ENCODE results near the gene SLC9A3.
"Not testable (repeated sequence)": the region's sequence is repeated elsewhere in the genome, so short reads cannot be mapped to it uniquely, and the experiment has no call there.

Gene SLC9A3

GRCh38 chr5:510521-510920, 13.7 kb downstream of the SLC9A3 start:
- TF ChIP-seq CTCF (IDR thresholded peaks at IDR 0.05; ENCODE audit: insufficient read depth, low read length, poor library complexity, severe bottlenecking), result no peak
- no peaks in the 10 kb centered on the region for H3K36me3 ChIP-seq (ENCODE audit: control insufficient read depth, insufficient read depth, low read length)
- no peak for DNase-seq (ENCODE audit: extremely low read depth, insufficient read length)
- H3K27me3 ChIP-seq (replicated peaks; ENCODE audit: control insufficient read depth, insufficient read depth, low read length), result no peaks in the 10 kb centered on the region
- H3K4me3 ChIP-seq (replicated peaks; ENCODE audit: low read depth, low read length), result no peak overlapping the region

GRCh38 chr5:509611-510185, 14.6 kb downstream of the SLC9A3 start:
- no peak for DNase-seq (ENCODE audit: extremely low read depth, insufficient read length)
- no peak for TF ChIP-seq CTCF (IDR thresholded peaks at IDR 0.05; ENCODE audit: insufficient read depth, low read length, poor library complexity, severe bottlenecking)
- Histone ChIP-seq H3K36me3 (ENCODE audit: control insufficient read depth, insufficient read depth, low read length) (no peaks in the 10 kb centered on the region), H3K4me3 (replicated peaks; ENCODE audit: low read depth, low read length) (no peak overlapping the region), H3K27me3 (replicated peaks; ENCODE audit: control insufficient read depth, insufficient read depth, low read length) (no peaks in the 10 kb centered on the region)

GRCh38 chr5:507986-508575, 16.2 kb downstream of the SLC9A3 start:
- not testable (repeated sequence) for H3K27me3 ChIP-seq (replicated peaks; ENCODE audit: control insufficient read depth, insufficient read depth, low read length); H3K4me3 ChIP-seq (replicated peaks; ENCODE audit: low read depth, low read length); DNase-seq (ENCODE audit: extremely low read depth, insufficient read length); H3K36me3 ChIP-seq (ENCODE audit: control insufficient read depth, insufficient read depth, low read length)

- Histone ChIP-seq H3K27me3 (replicated peaks; ENCODE audit: control insufficient read depth, insufficient read depth, low read length) (no peaks in the 10 kb centered on the region; the same call in 1 of the 2 replicates), H3K36me3 (ENCODE audit: control insufficient read depth, insufficient read depth, low read length) (no peaks in the 10 kb centered on the region), H3K4me3 (replicated peaks; ENCODE audit: low read depth, low read length) (no peak overlapping the region)
- DNase-seq (ENCODE audit: extremely low read depth, insufficient read length), result no peak
- TF ChIP-seq CTCF (IDR thresholded peaks at IDR 0.05; ENCODE audit: insufficient read depth, low read length, poor library complexity, severe bottlenecking), result no peak
Observed at GRCh38 chr5:505951-506525, 18.2 kb downstream of the SLC9A3 start.

GRCh38 chr5:504326-505154, 19.7 kb downstream of the SLC9A3 start:
- TF ChIP-seq CTCF (IDR thresholded peaks at IDR 0.05; ENCODE audit: insufficient read depth, low read length, poor library complexity, severe bottlenecking), result no peak
- Histone ChIP-seq H3K27me3 (replicated peaks; ENCODE audit: control insufficient read depth, insufficient read depth, low read length) (no peaks in the 10 kb centered on the region; the same call in 1 of the 2 replicates), H3K36me3 (ENCODE audit: control insufficient read depth, insufficient read depth, low read length) (no peaks in the 10 kb centered on the region), H3K4me3 (replicated peaks; ENCODE audit: low read depth, low read length) (no peak overlapping the region)
- DNase-seq (ENCODE audit: extremely low read depth, insufficient read length), result no peak

Measured in GM06990 (cell line).